GM19438 (cell line): ENCODE measurements around the gene IGSF8.
"Not testable (repeated sequence)": the region's sequence is repeated elsewhere in the genome, so short reads cannot be mapped to it uniquely, and the experiment has no call there.

Experiments used
- ATAC-seq: cut with Tn5 transposase; IDR thresholded peaks from one replicate; pipeline ENCODE4 v1.9.1; 2021; ENCODE audit warnings: low read depth; ENCODE audit not compliant: unreplicated experiment

The IGSF8 gene

DNA sequence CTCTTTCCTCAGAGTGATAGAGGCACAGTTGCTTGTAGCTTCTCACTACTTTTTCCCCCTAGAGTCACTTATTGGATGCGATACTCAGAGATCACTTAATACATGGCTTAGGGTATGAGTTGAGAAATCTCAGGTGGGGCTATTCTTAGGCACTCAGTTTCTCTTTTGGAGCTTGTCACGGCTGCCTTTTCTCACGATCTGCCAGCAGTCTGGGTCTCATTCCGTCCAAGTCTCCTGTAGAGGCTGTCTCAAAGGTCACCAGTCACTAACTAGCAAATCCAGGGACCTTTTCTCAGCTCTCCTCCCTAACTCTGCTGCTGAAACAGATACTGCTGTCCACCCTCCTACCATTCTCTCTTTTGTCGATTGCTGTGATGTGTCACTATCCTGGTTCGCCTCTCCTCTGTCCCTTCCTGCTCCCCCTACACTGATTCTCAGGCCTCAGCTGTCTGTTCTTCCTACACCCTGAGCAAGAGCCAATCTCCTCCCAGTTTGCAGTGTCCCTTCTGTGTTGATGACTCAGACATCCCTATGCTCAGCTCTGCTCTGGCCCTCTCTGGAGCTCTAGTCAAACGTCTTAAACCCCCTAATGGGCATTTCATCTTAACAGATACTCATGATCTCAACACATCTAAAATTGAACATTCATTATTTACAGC is 29.6 kb upstream of the IGSF8 start:
- ATAC-seq: no peak

DNA sequence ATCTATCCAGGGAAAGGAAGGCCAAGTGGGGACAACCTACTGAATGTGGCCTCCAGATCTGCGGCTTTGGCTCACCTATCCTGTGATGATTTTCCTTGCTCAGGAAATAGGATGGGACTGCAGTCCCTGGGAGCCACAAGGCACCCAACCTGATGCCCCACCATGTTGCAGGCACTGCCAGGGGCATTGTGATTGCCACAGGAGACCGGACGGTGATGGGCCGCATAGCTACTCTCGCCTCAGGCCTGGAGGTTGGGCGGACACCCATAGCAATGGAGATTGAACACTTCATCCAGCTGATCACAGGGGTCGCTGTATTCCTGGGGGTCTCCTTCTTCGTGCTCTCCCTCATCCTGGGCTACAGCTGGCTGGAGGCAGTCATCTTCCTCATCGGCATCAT is 29.0 kb upstream of the IGSF8 start:
- ATAC-seq: no peak

DNA sequence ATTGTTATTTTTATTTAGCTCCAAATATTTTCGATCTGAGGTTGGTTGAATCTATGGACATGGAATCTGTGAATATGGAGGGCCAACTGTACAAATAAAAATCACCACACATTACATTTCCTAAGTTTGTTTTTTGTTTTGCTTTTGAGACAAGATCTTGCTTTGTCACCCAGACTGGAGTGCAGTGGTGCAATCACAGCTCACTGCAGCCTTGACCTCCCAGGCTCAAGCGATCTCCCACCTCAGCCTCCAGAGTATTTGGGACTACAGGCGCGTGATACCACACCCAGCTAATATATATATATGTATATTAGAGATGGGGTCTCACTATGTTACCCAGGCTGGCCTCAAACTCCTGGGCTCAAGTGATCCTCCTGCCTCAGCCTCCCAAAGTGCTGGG is 27.9 kb upstream of the IGSF8 start:
- ATAC-seq: not testable (repeated sequence)

DNA sequence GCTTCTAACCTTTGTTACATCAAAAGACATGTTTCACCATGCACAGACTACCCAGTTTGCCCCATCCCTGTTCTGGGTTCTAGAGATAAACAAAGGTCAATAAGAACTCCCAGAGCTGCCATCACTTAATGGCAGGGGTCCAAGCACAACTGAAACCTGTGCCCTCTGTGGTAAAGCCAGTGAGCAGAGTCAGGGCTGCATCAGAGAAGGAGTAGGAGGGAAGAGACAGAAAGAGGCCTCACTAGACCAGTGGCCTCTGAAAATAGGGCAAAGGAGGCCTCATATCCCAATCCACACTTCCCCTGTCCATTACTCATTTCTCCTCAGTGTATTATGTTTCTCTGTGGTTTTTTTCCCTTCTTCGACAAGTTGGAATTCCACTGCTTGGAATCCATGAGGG is 27.3 kb upstream of the IGSF8 start:
- no peak for ATAC-seq

DNA sequence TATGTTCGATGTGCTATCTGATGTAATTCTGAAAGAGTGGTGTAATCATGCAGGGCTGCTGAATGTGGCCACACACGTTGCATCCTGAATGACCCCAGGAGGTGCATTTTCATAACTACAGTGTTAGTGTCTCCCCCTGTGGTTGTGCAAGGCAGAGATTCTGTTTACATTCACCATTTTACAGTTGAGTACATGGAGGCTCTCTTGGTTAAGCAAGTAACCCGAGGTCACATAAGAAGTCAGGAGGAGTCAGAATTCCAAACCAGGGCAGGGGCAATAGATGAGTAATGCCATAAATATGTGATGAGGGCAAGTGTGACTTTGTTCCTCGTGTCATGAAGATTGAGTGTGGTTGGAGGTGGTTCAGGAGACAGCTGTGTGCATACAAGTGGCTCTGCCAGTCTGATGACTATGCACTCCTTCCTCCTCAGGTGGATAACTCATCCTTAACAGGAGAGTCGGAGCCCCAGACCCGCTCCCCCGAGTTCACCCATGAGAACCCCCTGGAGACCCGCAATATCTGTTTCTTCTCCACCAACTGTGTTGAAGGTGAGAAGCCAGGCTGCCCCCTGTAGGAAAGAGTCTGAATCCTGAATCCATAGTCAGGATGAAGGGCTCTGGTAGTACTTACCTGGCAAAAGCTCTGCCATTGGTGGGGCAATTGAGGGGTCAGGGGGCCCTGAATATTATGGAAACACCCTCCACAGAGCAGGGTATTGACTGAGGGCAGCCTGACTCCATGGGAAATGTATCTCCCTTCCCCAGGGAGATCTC is 26.5 kb upstream of the IGSF8 start:
- no peak for ATAC-seq

DNA sequence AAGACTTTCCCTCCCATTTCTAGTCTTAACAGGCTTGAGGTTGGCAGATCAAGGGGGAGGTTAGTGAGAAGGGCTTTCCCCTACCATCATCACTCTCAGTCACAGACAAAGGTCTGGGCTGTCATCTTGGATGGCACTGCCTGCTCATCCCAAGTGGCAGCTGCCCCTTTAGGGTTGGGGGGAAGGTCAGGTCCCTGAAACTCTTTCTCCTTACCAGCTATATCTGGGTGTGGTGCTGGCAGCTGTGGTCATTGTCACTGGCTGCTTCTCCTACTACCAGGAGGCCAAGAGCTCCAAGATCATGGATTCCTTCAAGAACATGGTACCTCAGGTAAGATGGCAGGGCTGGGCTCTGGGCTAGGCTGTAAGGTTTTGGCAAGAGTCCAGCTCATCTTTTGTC is 25.3 kb upstream of the IGSF8 start:
- no peak for ATAC-seq

DNA sequence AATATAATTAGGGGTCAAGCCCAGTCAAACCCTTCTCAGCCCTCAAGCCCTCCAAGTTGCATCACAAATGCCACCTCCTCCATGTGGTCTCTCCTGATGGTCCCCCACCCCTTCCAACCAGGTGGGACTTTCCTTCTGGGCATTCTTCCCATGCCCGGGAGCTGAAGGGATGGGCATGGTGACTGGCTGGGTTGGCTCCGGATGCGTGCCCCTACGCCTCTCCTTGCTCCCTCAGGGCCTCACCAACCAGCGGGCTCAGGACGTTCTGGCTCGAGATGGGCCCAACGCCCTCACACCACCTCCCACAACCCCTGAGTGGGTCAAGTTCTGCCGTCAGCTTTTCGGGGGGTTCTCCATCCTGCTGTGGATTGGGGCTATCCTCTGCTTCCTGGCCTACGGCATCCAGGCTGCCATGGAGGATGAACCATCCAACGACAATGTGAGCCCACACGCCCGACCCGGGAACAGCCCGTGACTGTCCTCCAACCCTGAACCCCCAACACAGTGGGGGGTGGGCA is 24.6 kb upstream of the IGSF8 start:
- ATAC-seq: no peak

DNA sequence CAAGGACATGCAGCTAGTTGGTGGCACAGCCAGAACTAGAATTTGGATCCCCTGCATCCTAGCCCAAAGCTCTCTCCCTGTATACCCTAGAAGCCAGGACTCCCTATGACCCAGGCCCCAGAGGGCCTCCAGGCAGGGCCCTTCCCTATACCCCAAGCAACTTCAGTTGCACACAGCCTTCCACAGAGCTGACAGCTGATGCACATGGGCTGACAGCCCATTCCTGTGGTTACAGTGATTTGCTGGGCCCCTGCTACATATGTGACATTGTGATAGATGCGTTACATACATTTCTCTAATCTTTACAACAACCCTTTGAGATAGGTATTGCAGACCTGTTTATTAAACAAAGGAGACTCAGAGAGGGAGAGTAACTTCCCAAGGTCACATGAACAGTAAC is 23.0 kb upstream of the IGSF8 start:
- no peak for ATAC-seq

DNA sequence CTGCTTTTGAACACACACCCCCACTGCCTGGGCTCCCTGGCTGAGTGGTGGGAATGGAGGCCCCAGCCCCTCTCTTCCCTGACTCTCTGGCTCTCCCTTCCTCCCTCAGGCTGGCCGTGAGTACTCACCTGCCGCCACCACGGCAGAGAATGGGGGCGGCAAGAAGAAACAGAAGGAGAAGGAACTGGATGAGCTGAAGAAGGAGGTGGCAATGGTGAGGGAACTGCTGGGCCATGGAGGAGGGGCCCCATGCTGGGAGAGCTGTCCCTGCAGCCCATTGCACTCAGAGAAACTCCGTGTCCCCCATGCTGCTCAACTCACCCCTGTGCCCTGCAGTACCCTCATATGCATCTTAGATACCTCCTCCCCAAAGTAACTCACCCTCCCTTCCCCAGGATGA is 22.4 kb upstream of the IGSF8 start:
- ATAC-seq: no peak

DNA sequence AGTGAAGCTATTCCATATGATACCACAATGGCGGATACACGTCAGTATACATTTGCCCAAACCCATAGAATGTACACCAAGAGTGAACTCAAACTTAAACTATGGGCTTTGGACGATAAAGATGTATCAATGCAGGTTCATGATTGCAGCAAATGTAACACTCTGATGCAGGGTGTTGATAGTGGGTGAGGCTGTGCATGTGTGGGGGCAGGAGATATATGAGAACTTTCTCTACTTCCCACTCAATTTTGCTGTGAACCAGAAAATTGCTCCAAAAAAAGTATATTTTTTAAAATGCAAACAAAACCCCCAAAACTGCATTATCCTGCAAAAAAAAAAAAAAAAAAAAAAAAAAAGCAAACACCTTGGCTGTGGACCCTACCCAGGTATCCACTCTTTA is 20.5 kb upstream of the IGSF8 start:
- no peak for ATAC-seq

DNA sequence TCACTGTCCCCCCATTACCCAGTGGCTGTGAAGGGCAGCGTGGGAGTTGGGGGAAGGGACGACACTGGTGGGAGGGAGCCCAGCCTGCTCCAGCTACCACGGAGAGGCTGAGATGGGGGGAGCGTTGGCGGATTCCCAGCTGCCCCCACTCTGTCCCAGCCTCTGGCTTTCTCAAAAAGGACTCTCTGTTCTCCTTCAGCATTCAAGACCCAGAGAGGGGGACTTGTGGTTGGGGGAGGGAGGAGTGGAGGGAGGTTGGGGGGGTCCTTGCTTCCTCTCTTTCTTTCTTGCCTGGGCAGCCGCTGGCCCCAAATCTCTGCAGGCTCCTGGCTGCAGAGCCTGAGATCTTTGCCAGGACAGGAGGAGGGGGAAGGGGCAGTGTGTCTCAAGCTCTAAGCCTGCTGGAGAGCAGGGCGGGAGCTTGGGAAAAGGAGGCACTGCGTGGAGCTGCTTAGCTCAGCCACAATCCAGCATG is 19.3 kb upstream of the IGSF8 start:
- ATAC-seq: no peak

DNA sequence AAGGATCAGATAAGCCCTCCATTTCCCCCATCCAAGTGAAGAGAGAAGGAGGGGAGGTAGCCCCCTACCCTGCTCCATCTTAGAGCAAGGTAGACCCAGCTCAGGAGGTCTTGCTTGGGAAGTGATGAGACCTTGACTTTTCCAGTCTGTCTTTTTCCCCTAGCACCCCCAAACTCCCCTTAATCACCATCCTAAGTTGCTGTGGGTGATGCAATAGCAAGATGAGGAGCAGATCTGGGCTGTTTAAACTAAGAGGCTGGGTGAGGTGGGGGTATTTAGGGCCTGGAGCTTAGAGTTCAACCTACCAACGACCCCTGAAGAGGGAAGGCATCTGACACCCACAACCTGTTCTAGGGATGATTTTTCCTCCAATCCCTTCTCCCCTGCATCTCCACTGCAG is 18.9 kb upstream of the IGSF8 start:
- no peak for ATAC-seq

DNA sequence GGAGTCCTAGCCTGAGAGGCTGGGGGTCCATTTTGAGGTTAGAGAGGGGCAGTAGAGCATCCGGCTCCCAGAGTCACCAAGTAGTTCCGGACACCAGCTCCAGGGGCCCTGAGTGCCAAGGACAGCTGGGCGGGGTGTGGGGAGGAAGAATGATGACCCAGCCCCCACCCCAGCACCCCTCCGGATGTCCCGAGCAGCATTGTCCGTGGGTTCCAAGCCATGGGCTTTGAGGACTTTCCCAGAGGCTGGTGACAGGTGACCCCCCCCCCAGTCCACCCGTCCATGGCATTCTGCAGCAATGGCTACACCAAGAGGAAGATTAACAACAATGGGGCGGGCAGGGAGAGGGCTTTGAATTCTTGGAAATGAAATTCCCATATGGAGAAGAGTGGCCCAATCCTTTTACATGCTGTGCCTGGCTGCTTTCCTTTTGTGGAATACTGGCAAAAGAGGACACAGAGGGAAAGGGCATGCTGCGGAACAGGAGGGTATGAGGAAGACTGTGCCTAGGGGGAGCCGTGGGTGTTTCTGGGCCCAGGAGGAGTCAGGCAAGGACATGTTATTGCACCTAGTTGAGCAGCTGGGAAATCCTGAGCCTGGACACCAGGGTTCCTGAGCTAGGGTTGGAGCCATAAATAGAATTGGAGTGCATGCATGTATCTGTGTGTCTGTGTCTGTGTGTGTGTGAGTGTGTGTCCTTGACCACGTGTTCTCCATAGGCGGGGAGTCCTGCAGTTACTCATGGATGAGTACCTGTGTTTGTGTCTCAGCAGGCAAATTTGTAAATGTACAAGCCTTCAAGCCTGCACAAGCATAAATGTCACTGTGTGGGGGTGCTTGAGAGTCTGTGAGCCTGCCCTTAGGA is 18.1 kb upstream of the IGSF8 start:
- ATAC-seq: no peak

DNA sequence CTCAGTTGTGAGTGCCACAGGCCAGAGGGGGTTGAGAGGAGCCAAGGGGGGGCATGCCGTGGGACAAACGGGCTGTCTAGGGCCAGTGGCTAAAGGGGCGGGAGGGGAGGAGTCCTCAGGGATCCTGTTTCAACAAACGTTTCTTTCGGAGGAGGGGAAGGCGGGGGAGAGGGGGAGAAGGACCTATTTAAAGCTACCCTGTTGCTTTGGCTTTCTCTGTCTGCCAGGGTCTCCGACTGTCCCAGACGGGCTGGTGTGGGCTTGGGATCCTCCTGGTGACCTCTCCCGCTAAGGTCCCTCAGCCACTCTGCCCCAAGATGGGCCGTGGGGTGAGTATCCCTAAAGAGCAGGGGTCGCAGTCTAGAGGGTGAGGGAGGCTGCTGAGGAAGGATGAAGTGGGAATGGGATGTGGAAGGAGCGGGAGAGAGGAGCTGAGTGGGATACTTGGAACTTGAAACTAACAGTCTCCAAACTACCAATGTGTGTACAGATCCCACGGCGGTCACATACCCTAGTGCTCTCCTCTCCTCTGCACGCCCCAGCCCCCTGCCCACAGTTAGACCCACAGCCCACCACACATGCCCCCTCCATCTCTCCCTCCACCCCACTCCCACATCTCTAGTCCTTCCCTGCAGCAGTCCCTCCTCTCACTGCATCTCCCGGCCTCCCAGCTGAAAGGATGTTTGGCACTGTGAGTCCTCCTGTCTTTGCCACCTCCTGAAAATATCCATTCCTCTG is 17.3 kb upstream of the IGSF8 start, which contains the start of gene ATP1A2:
Gene ATP1A2 (plus strand): TSS at position 215 of the 738 bp plus-strand sequence. CDS start 103 bp downstream, at position 318.
- ATAC-seq: no peak

DNA sequence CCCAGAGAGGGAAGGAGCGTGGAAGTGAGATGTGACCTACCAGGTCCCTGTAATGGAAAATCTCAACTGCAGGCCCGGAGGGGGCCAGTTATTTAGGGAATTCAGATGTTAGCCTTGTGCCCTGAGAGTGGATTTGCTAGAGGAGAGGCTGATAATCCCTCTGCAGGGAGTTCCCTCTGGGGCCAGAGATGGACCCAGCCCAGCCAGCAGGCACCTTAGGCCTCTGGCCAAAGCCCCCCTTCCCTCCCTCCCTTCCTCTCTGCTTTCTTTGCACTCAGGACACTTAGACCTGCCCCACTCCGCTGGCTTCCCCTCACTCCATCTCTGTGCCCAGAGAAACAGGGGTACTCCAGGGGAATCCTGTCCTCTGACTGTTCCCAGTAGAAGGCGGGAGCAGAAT is 15.7 kb upstream of the IGSF8 start:
- no peak for ATAC-seq

DNA sequence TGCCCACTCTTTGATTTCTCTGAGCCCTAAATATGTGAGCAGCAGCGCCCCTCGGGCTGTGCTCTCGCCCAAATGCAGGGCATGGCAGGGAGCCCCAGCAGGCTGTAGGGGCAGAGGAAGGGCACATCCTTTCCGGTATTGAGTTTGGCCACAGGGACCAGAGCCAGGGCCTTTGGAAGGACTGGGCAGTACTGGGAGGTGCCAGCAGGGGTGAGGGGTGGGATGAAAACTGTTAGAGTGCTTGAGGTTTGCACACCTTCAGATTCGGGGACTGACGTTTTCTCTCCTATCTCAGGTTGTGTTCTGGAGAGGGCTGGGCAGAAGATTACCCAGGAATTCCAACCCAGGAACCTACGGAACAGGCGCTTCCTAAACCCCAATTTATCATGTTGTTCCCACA is 15.0 kb upstream of the IGSF8 start:
- ATAC-seq: no peak

DNA sequence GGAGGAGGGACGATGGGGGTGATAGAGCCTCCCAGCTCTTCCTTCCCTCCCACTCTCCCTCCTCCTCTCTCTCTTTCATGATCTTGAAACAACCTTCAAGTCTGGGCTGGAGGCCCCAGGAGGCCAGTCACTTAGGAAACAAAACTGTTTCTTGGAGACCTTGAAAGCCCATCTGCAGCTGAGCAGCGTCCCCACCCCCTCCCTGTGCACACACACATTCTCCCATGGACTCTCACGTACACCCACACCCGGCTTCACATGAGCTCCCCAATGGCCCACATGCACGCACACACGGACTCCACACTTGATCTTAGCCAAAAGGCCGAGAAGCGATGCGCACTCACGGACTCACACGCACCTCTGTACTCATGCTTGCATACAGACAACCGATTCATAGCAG is 13.9 kb upstream of the IGSF8 start:
- no peak for ATAC-seq

DNA sequence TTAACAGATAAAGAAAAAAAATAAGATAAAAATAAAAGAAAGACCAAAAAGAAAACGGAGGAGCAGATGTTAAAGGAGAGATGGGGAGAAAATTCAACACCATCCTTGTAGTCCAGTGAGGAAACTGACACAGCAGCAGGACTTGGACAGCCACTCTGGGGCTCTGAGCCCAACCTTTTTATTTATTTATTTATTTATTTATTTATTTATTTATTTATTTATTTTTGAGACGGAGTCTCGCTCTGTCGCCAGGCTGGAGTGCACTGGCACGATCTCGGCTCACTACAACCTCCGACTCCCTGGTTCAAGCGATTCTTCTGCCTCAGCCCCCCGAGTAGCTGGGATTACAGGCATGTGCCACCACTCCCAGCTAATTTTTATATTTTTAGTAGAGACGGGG is 13.0 kb upstream of the IGSF8 start:
- not testable (repeated sequence) for ATAC-seq

DNA sequence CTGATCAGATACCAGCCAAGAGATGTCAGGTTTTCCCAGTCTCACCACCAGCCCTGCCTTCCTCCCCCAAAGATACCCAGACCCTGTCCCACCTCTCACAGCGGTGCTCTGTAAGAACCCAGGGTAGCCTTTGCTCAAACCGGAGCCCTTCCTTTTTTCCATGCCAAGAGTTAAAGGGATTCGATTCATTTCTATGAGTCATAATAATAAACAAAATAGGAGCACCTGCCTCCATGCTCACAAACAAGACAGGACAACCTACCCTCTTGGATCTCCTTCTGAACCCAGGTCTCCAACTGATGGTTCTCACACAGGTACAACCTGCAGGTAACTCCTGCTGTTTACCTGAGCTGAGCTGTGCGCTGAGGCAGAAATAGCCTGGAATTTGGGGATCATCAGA is 11.3 kb upstream of the IGSF8 start:
- no peak for ATAC-seq

DNA sequence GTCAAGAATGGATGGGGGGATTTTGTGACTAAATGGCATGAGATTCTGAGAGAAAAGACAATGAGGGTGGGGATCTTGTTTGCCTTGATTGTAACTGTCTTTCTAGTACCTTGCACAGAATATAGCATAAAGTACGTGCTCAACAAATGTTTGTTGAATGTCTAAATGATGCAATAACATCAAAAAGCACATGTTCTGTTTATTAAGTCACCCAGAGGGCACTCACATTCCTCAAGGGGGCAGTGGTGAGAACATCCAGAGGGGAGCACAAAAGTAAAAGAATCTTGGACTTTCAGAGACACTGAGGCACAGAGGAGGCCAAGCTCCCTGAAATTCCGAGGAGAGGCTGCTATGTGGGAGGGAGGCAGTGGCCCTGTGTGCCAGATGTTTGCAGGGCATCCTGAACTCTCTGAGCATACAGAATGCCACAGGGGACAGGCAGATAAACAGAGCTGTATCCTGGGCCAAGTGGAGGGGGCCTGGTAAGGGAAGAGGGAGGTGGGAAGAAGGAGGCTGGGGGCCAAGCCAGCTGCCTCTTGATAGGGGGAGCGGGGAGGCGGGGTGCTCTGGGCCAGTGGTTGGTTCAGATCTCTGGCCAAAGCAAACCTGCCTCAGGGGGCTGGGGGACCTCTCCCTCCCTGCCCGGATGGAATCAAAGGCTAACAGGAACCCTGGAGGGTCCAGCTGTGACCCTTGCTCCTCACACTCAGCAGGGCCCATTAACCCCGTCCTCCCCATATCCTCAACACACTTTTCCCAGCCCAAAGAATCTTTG is 10.7 kb upstream of the IGSF8 start:
- no peak for ATAC-seq
